ENCODE results near the gene PRKCB. TPM values are rescaled to one million over a fixed set of nuclear protein-coding genes. Genes with fewer than 3 reads are reported as not detected.

PRKCB gene
- total RNA-seq, 3 donors from 2014 or later, result 41.4 to 66.8 (median 63.3) TPM

- Mint-ChIP-seq H3K4me1 (ENCODE audit: low read depth) (peaks cover 69% of the 10 kb centered on the region), H3K9me3 (no peaks in the 10 kb centered on the region), H3K36me3 (ENCODE audit: insufficient read depth) (peaks cover 20% of the 10 kb centered on the region), H3K4me3 (no peak overlapping the region), H3K27me3 (ENCODE audit: low read depth) (no peaks in the 10 kb centered on the region)
- ATAC-seq (peak; percentile 18 to 58), DNase-seq (no peak)
These were observed 61.3 kb downstream of the PRKCB start for GRCh38 chr16:23896832-23897821.

- no peaks in the 10 kb centered on the region for H3K9me3 Mint-ChIP-seq
These were observed 63.1 kb downstream of the PRKCB start for GRCh38 chr16:23898682-23899430.

GRCh38 chr16:23899869-23900268 lies 64.1 kb downstream of the PRKCB start:
- Mint-ChIP-seq H3K4me1 (ENCODE audit: low read depth) (peaks cover 74% of the 10 kb centered on the region), H3K36me3 (ENCODE audit: insufficient read depth) (peaks cover 5% of the 10 kb centered on the region), H3K27me3 (ENCODE audit: low read depth) (no peaks in the 10 kb centered on the region), H3K4me3 (no peak overlapping the region), H3K9me3 (no peaks in the 10 kb centered on the region)
- ATAC-seq (no peak), DNase-seq (no peak)

More at GRCh38 chr16:23898682-23899430, 63.1 kb downstream of the PRKCB start:
- H3K36me3 Mint-ChIP-seq (ENCODE audit: insufficient read depth), result peaks cover 13% of the 10 kb centered on the region
- ATAC-seq (no peak), DNase-seq (no peak)
- no peak overlapping the region for H3K4me3 Mint-ChIP-seq
- no peaks in the 10 kb centered on the region for H3K27me3 Mint-ChIP-seq (ENCODE audit: low read depth)
- H3K4me1 Mint-ChIP-seq (ENCODE audit: low read depth), result peaks cover 77% of the 10 kb centered on the region

- H3K4me1 Mint-ChIP-seq (ENCODE audit: low read depth), result peaks cover 69% of the 10 kb centered on the region
- no peaks in the 10 kb centered on the region for H3K27me3 Mint-ChIP-seq (ENCODE audit: low read depth)
- H3K36me3 Mint-ChIP-seq (ENCODE audit: insufficient read depth), result peaks cover 5% of the 10 kb centered on the region
- ATAC-seq, result no peak
- no peak for DNase-seq
- H3K4me3 Mint-ChIP-seq, result no peak overlapping the region
- H3K9me3 Mint-ChIP-seq, result no peaks in the 10 kb centered on the region
These were observed 64.8 kb downstream of the PRKCB start for GRCh38 chr16:23900480-23901177.

- peaks cover 5% of the 10 kb centered on the region for H3K36me3 Mint-ChIP-seq (ENCODE audit: insufficient read depth)
- DNase-seq, result no peak
- no peak for ATAC-seq
- no peaks in the 10 kb centered on the region for H3K9me3 Mint-ChIP-seq
- H3K27me3 Mint-ChIP-seq (ENCODE audit: low read depth), result no peaks in the 10 kb centered on the region
- H3K4me3 Mint-ChIP-seq, result no peak overlapping the region
- peaks cover 70% of the 10 kb centered on the region for H3K4me1 Mint-ChIP-seq (ENCODE audit: low read depth)
These were observed 65.6 kb downstream of the PRKCB start for GRCh38 chr16:23901178-23902033.

- Mint-ChIP-seq H3K27me3 (ENCODE audit: low read depth) (no peaks in the 10 kb centered on the region), H3K36me3 (ENCODE audit: insufficient read depth) (peaks cover 5% of the 10 kb centered on the region), H3K4me1 (ENCODE audit: low read depth) (peaks cover 70% of the 10 kb centered on the region), H3K4me3 (no peak overlapping the region), H3K9me3 (no peaks in the 10 kb centered on the region)
- ATAC-seq (no peak), DNase-seq (no peak)
These were observed 66.4 kb downstream of the PRKCB start for GRCh38 chr16:23902034-23902747.

- H3K9me3 Mint-ChIP-seq, result no peaks in the 10 kb centered on the region
- ATAC-seq, result peak in 1 of 2 donors; percentile 48
These were observed 67.1 kb downstream of the PRKCB start for GRCh38 chr16:23902748-23903414.

GRCh38 chr16:23905027-23905426 lies 69.2 kb downstream of the PRKCB start:
- DNase-seq (no peak), ATAC-seq (no peak)
- Mint-ChIP-seq H3K4me1 (ENCODE audit: low read depth) (peaks cover 75% of the 10 kb centered on the region), H3K9me3 (no peaks in the 10 kb centered on the region), H3K36me3 (ENCODE audit: insufficient read depth) (peaks cover 5% of the 10 kb centered on the region), H3K4me3 (no peak overlapping the region), H3K27me3 (ENCODE audit: low read depth) (no peaks in the 10 kb centered on the region)

More at GRCh38 chr16:23902748-23903414, 67.1 kb downstream of the PRKCB start:
- Mint-ChIP-seq H3K36me3 (ENCODE audit: insufficient read depth) (peaks cover 5% of the 10 kb centered on the region), H3K4me1 (ENCODE audit: low read depth) (peaks cover 72% of the 10 kb centered on the region), H3K4me3 (no peak overlapping the region), H3K27me3 (ENCODE audit: low read depth) (no peaks in the 10 kb centered on the region)
- no peak for DNase-seq

- DNase-seq (no peak), ATAC-seq (no peak)
- Mint-ChIP-seq H3K27me3 (ENCODE audit: low read depth) (no peaks in the 10 kb centered on the region), H3K36me3 (ENCODE audit: insufficient read depth) (peaks cover 5% of the 10 kb centered on the region), H3K9me3 (no peaks in the 10 kb centered on the region), H3K4me1 (ENCODE audit: low read depth) (peaks cover 61% of the 10 kb centered on the region), H3K4me3 (no peak overlapping the region)
These were observed 71.7 kb downstream of the PRKCB start for GRCh38 chr16:23907457-23907902.

- no peak for ATAC-seq
- Mint-ChIP-seq H3K9me3 (no peaks in the 10 kb centered on the region), H3K36me3 (ENCODE audit: insufficient read depth) (peaks cover 5% of the 10 kb centered on the region), H3K4me1 (ENCODE audit: low read depth) (peaks cover 59% of the 10 kb centered on the region), H3K27me3 (ENCODE audit: low read depth) (no peaks in the 10 kb centered on the region), H3K4me3 (no peak overlapping the region)
- no peak for DNase-seq
These were observed 72.1 kb downstream of the PRKCB start for GRCh38 chr16:23907903-23908302.

- H3K4me1 Mint-ChIP-seq (ENCODE audit: low read depth), result peaks cover 59% of the 10 kb centered on the region
- DNase-seq (no peak), ATAC-seq (no peak)
- H3K9me3 Mint-ChIP-seq, result no peaks in the 10 kb centered on the region
- H3K4me3 Mint-ChIP-seq, result no peak overlapping the region
- H3K27me3 Mint-ChIP-seq (ENCODE audit: low read depth), result no peaks in the 10 kb centered on the region
- peaks cover 5% of the 10 kb centered on the region for H3K36me3 Mint-ChIP-seq (ENCODE audit: insufficient read depth)
These were observed 73.0 kb downstream of the PRKCB start for GRCh38 chr16:23908790-23909189.

- H3K4me1 Mint-ChIP-seq (ENCODE audit: low read depth), result peaks cover 63% of the 10 kb centered on the region
These were observed 74.1 kb downstream of the PRKCB start for GRCh38 chr16:23909792-23910418.

More at GRCh38 chr16:23909792-23910418, 74.1 kb downstream of the PRKCB start:
- Mint-ChIP-seq H3K4me3 (no peak overlapping the region), H3K36me3 (ENCODE audit: insufficient read depth) (peaks cover 5% of the 10 kb centered on the region), H3K27me3 (ENCODE audit: low read depth) (no peaks in the 10 kb centered on the region), H3K9me3 (no peaks in the 10 kb centered on the region)
- DNase-seq, result no peak
- ATAC-seq, result no peak

All from activated T-cell treated with anti-CD3 and anti-CD28 coated beads, Interleukin-2, amount 50 U/mL, for 4 hours (primary cell).